Measurements from ENCODE around the gene MRTFB. TPM values are rescaled to one million over a fixed set of nuclear protein-coding genes. Genes with fewer than 3 reads are reported as not detected.
"Not testable (repeated sequence)": the region's sequence is repeated elsewhere in the genome, so short reads cannot be mapped to it uniquely, and the experiment has no call there.

Gene MRTFB
- total RNA-seq, 1 experiment from 2014 or later, result 29.5 TPM

GRCh38 chr16:14043793-14044192 lies 27.3 kb upstream of the MRTFB start:
- Mint-ChIP-seq H3K36me3 (ENCODE audit: insufficient read depth, unreplicated experiment) (no peaks in the 10 kb centered on the region), H3K27me3 (ENCODE audit: insufficient read depth, unreplicated experiment) (no peaks in the 10 kb centered on the region), H3K9me3 (ENCODE audit: unreplicated experiment) (no peaks in the 10 kb centered on the region), H3K4me1 (ENCODE audit: low read depth, unreplicated experiment) (no peaks in the 10 kb centered on the region), H3K4me3 (ENCODE audit: unreplicated experiment) (no peak overlapping the region), H3K27ac (ENCODE audit: unreplicated experiment) (no peak overlapping the region)
- H3K4me1 ChIP-seq, result no peaks in the 10 kb centered on the region
- intact Hi-C loops (cut with micrococcal nuclease; ENCODE audit: unreplicated experiment), result no loop called here
- no peak for DNase-seq
- CTCF ChIA-PET, result no interaction called here
- H3K4me3 ChIP-seq (ENCODE audit: low read depth, low read length), result no peak overlapping the region
- no peak for TF ChIP-seq CTCF (IDR thresholded peaks at IDR 0.05; ENCODE audit: insufficient read depth in 1 of 2, low read depth in 1 of 2, low read length in 1 of 2, severe bottlenecking in 1 of 2, unreplicated experiment in 1 of 2)
- POLR2A ChIA-PET, result no interaction called here
- H3K9me3 ChIP-seq, result no peaks in the 10 kb centered on the region
- BruUV-seq (replicated peaks), result no TSS peak
- no peaks in the 10 kb centered on the region for H3K36me3 ChIP-seq (ENCODE audit: control insufficient read depth, insufficient read depth, low read length)
- no peaks in the 10 kb centered on the region for H3K27me3 ChIP-seq (replicated peaks; ENCODE audit: control insufficient read depth, insufficient read depth, low read length)

GRCh38 chr16:14047121-14047859 lies 23.8 kb upstream of the MRTFB start:
- intact Hi-C loops (cut with micrococcal nuclease; ENCODE audit: unreplicated experiment); H3K36me3 Mint-ChIP-seq (ENCODE audit: insufficient read depth, unreplicated experiment); POLR2A ChIA-PET; H3K4me3 Mint-ChIP-seq (ENCODE audit: unreplicated experiment); H3K9me3 ChIP-seq; H3K27me3 Mint-ChIP-seq (ENCODE audit: insufficient read depth, unreplicated experiment); H3K4me3 ChIP-seq (ENCODE audit: low read depth, low read length); H3K4me1 Mint-ChIP-seq (ENCODE audit: low read depth, unreplicated experiment); CTCF ChIA-PET; H3K36me3 ChIP-seq (ENCODE audit: control insufficient read depth, insufficient read depth, low read length); H3K9me3 Mint-ChIP-seq (ENCODE audit: unreplicated experiment); H3K27me3 ChIP-seq (replicated peaks; ENCODE audit: control insufficient read depth, insufficient read depth, low read length); DNase-seq; BruUV-seq (replicated peaks); H3K27ac Mint-ChIP-seq (ENCODE audit: unreplicated experiment): not testable (repeated sequence)
- peaks cover 16% of the 10 kb centered on the region for H3K4me1 ChIP-seq

GRCh38 chr16:14050291-14051027 lies 20.7 kb upstream of the MRTFB start:
- no peak for TF ChIP-seq CTCF (IDR thresholded peaks at IDR 0.05; ENCODE audit: insufficient read depth in 1 of 2, low read depth in 1 of 2, low read length in 1 of 2, severe bottlenecking in 1 of 2, unreplicated experiment in 1 of 2)
- Mint-ChIP-seq H3K9me3 (ENCODE audit: unreplicated experiment) (no peaks in the 10 kb centered on the region), H3K4me3 (ENCODE audit: unreplicated experiment) (no peak overlapping the region), H3K36me3 (ENCODE audit: insufficient read depth, unreplicated experiment) (no peaks in the 10 kb centered on the region), H3K27ac (ENCODE audit: unreplicated experiment) (no peak overlapping the region), H3K27me3 (ENCODE audit: insufficient read depth, unreplicated experiment) (no peaks in the 10 kb centered on the region), H3K4me1 (ENCODE audit: low read depth, unreplicated experiment) (no peaks in the 10 kb centered on the region)
- Histone ChIP-seq H3K36me3 (ENCODE audit: control insufficient read depth, insufficient read depth, low read length) (no peaks in the 10 kb centered on the region), H3K4me3 (ENCODE audit: low read depth, low read length) (peak overlapping the region; percentile 1), H3K9me3 (no peaks in the 10 kb centered on the region), H3K27me3 (replicated peaks; ENCODE audit: control insufficient read depth, insufficient read depth, low read length) (no peaks in the 10 kb centered on the region), H3K4me1 (peaks cover 16% of the 10 kb centered on the region)
- peak; percentile 68 to 81 for DNase-seq
- CTCF ChIA-PET, result interaction anchor here (0.6 kb wide), 1 partner anchor 77 kb away, joined by 3 read pairs; no protein-coding TSS in a partner anchor
- POLR2A ChIA-PET, result interaction anchor here (0.5 to 0.6 kb wide), 2 partner anchors 25 to 53 kb away, joined by 3 to 12 read pairs; no protein-coding TSS in a partner anchor
- intact Hi-C loops (cut with micrococcal nuclease; ENCODE audit: unreplicated experiment), result no loop called here
- TSS peak; percentile 86 for BruUV-seq (replicated peaks)
